Measurements from ENCODE around the gene NASP.

- TF ChIP-seq CTCF (IDR thresholded peaks at IDR 0.05) (no peak), POLR2A (IDR thresholded peaks at IDR 0.05) (no peak)
Measured at GRCh38 chr1:45659222-45659621, 75.4 kb downstream of the NASP start.
